Breast epithelium (tissue), 4 donors: ENCODE results near the gene ABCA13. TPM values are rescaled to one million over a fixed set of nuclear protein-coding genes. Genes with fewer than 3 reads are reported as not detected.

Source experiments
- DNase-seq, 2 donors: peaks; one replicate each; pipeline ENCODE4 v3.0.0-alpha.2; 2019; ENCODE audit warnings: low spot score in 2 of 2
- H3K27ac ChIP-seq, 2 donors: fragments of 200-600 bp; sonication (generic) in 1 of 2; one replicate each; pipeline ENCODE4 v1.5.1; 2016 to 2019; ENCODE audit warnings: mild to moderate bottlenecking in 1 of 2
- H3K27me3 ChIP-seq, 2 donors: fragments of 200-600 bp; sonication (generic) in 1 of 2; one replicate each; pipeline versions ENCODE4 v1.5.1 to v1.6.0; 2017 to 2019; ENCODE audit warnings: control low read depth in 1 of 2, mild to moderate bottlenecking in 1 of 2
- H3K36me3 ChIP-seq: fragments of 200-600 bp; one replicate; pipeline ENCODE4 v1.5.1; 2019
- H3K4me1 ChIP-seq, 2 donors: fragments of 200-600 bp; sonication (generic); one replicate each; pipeline ENCODE4 v1.5.1; 2016 to 2019; ENCODE audit warnings: control low read depth in 1 of 2
- H3K4me3 ChIP-seq, 3 donors: fragments of 200-600 bp; sonication (generic); 1 replicate in 2 of 3; 2 replicates in 1 of 3; pipeline ENCODE4 v1.5.1; 2016 to 2019; ENCODE audit warnings: mild to moderate bottlenecking in 3 of 3, moderate library complexity in 2 of 3
- H3K9me3 ChIP-seq, 2 donors: fragments of 200-600 bp; sonication (generic) in 1 of 2; one replicate each; pipeline ENCODE4 v1.5.1; 2016 to 2019; ENCODE audit warnings: control low read depth in 1 of 2
- POLR2A ChIP-seq: fragments of 450-650 bp; IDR thresholded peaks from one replicate; pipeline ENCODE4 v1.6.1; 2016; ENCODE audit warnings: antibody characterized with exemption, mild to moderate bottlenecking, moderate library complexity
- POLR2AphosphoS5 ChIP-seq, 3 donors: sonication (generic); formaldehyde crosslinking; IDR thresholded peaks; one replicate each; pipeline ENCODE4 v1.6.1; 2017; ENCODE audit warnings: antibody characterized with exemption in 3 of 3
- intact Hi-C: fragments of 100-400 bp; cut with DNase I; formaldehyde crosslinking; loops from one replicate; pipeline ENCODE4 v1.15.1; 2023; ENCODE audit warnings: low total_unique reads
- total RNA-seq, 3 donors: library from RNA; depleted of rRNA; stranded (reverse); fragments of >200 nt; gene quantifications; one replicate each; pipeline ENCODE4 v1.1.0, GENCODE V29; 2016
- TF ChIP-seq, protein P1 (sequence below), 3 donors: fragments of 450-650 bp; IDR thresholded peaks; one replicate each; pipeline ENCODE4 v1.5.1; 2016 to 2017; ENCODE audit warnings: antibody characterized with exemption in 3 of 3, mild to moderate bottlenecking in 3 of 3, moderate library complexity in 3 of 3

Gene ABCA13
- total RNA-seq, 3 donors from 2014 or later: under 0.01 to 0.29 (median under 0.01) TPM

GRCh38 chr7:48548667-48549066, 377.4 kb downstream of the ABCA13 start:
- Histone ChIP-seq H3K4me1 (no peaks in the 10 kb centered on the region), H3K9me3 (no peaks in the 10 kb centered on the region), H3K4me3 (no peak overlapping the region), H3K27me3 (no peaks in the 10 kb centered on the region), H3K27ac (no peak overlapping the region), H3K36me3 (no peaks in the 10 kb centered on the region)
- TF ChIP-seq, protein P1, sequence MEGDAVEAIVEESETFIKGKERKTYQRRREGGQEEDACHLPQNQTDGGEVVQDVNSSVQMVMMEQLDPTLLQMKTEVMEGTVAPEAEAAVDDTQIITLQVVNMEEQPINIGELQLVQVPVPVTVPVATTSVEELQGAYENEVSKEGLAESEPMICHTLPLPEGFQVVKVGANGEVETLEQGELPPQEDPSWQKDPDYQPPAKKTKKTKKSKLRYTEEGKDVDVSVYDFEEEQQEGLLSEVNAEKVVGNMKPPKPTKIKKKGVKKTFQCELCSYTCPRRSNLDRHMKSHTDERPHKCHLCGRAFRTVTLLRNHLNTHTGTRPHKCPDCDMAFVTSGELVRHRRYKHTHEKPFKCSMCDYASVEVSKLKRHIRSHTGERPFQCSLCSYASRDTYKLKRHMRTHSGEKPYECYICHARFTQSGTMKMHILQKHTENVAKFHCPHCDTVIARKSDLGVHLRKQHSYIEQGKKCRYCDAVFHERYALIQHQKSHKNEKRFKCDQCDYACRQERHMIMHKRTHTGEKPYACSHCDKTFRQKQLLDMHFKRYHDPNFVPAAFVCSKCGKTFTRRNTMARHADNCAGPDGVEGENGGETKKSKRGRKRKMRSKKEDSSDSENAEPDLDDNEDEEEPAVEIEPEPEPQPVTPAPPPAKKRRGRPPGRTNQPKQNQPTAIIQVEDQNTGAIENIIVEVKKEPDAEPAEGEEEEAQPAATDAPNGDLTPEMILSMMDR (IDR thresholded peaks at IDR 0.05): no peak
- TF ChIP-seq POLR2AphosphoS5 (IDR thresholded peaks at IDR 0.05) (no peak), POLR2A (no peak)
- intact Hi-C loops: no loop called here
- no peak for DNase-seq

- Histone ChIP-seq H3K36me3 (no peaks in the 10 kb centered on the region), H3K4me3 (no peak overlapping the region), H3K9me3 (no peaks in the 10 kb centered on the region), H3K27me3 (no peaks in the 10 kb centered on the region), H3K27ac (no peak overlapping the region), H3K4me1 (no peaks in the 10 kb centered on the region)
- intact Hi-C loops: no loop called here
- DNase-seq: no peak
- TF ChIP-seq, protein P1 (IDR thresholded peaks at IDR 0.05): no peak
- no peak for TF ChIP-seq POLR2A
- TF ChIP-seq POLR2AphosphoS5 (IDR thresholded peaks at IDR 0.05): no peak
Observed at GRCh38 chr7:48551652-48552051, 380.4 kb downstream of the ABCA13 start.

DNA sequence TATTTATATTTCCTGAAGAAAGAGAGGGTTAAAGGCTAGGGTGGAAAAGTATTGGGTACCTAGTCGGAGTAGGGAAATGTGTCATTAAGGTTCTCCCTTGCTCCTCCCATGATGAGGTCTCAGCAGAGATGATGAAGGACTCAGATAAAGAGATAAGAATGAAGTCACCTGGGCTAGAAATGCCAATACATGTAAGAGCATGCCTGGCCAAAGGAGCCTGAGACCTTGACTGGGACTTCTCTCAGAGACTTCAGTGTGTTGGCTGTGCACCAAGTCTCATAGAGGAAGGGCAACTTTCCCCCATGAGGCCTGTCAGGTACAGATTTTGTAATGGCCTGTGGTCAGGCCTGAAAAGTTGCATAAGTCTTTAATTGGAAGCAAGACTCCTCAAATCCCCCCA, 392.1 kb downstream of the ABCA13 start:
- Histone ChIP-seq H3K4me1 (no peaks in the 10 kb centered on the region), H3K36me3 (no peaks in the 10 kb centered on the region), H3K27me3 (no peaks in the 10 kb centered on the region), H3K27ac (no peak overlapping the region), H3K4me3 (no peak overlapping the region), H3K9me3 (no peaks in the 10 kb centered on the region)
- DNase-seq: no peak
- intact Hi-C loops: no loop called here
- TF ChIP-seq, protein P1 (IDR thresholded peaks at IDR 0.05): no peak
- TF ChIP-seq POLR2A (no peak), POLR2AphosphoS5 (IDR thresholded peaks at IDR 0.05) (no peak)

GRCh38 chr7:48575516-48575915, 404.3 kb downstream of the ABCA13 start:
- no peak overlapping the region for H3K4me3 ChIP-seq
- TF ChIP-seq, protein P1 (IDR thresholded peaks at IDR 0.05): no peak
- TF ChIP-seq POLR2A (no peak), POLR2AphosphoS5 (IDR thresholded peaks at IDR 0.05) (no peak)
- H3K27ac ChIP-seq: no peak overlapping the region
- intact Hi-C loops: no loop called here
- no peaks in the 10 kb centered on the region for H3K36me3 ChIP-seq
- H3K4me1 ChIP-seq: no peaks in the 10 kb centered on the region
- H3K9me3 ChIP-seq: peaks cover 0 to 23% of the 10 kb centered on the region in 2 donors
- DNase-seq: no peak
- H3K27me3 ChIP-seq: no peaks in the 10 kb centered on the region

DNA sequence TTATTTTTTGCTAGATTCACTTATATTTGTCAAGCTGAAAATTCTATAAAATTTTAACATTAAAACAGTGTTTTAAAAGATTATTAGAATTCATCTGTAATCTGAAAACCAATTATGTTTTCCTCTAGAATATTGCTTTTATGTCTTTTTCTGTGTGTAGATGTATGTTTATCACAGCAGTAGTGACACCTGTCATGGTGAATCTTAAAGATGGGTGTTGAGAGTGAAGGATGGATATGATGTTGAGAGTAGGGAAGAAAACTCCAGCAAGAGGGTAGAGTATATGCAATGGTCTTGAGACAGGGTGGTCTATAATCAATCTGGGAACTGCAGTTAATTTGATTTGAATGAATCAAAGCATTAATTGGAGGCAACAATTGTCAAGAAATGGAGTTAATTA, 416.2 kb downstream of the ABCA13 start:
- intact Hi-C loops: no loop called here
- H3K36me3 ChIP-seq: no peaks in the 10 kb centered on the region
- no peak for DNase-seq
- H3K4me1 ChIP-seq: no peaks in the 10 kb centered on the region
- TF ChIP-seq POLR2AphosphoS5 (IDR thresholded peaks at IDR 0.05): no peak
- no peak for TF ChIP-seq POLR2A
- TF ChIP-seq, protein P1 (IDR thresholded peaks at IDR 0.05): no peak
- no peaks in the 10 kb centered on the region for H3K27me3 ChIP-seq
- H3K4me3 ChIP-seq: no peak overlapping the region
- H3K9me3 ChIP-seq: no peaks in the 10 kb centered on the region
- H3K27ac ChIP-seq: no peak overlapping the region
